Keratinocyte (primary cell): ENCODE measurements around the gene ASB10. TPM values are rescaled to one million over a fixed set of nuclear protein-coding genes. Genes with fewer than 3 reads are reported as not detected.

Experiments
- DNase-seq: peaks from one replicate; pipeline ENCODE4 v3.0.0-alpha.2; 2011; ENCODE audit warnings: low read depth, missing footprints, low spot score
- FAIRE-seq: peaks from 2 replicates; lab custom pipeline; 2011; peaks lifted over from hg19 to GRCh38; lab: Jason Lieb, UNC
- H2AFZ ChIP-seq: 2 replicates; pipeline ENCODE4 v1.6.0; 2012; ENCODE audit warnings: low read length, control low read depth, inconsistent platforms; ENCODE audit not compliant: control insufficient read depth
- H3K27ac ChIP-seq: 2 replicates; pipeline ENCODE4 v1.5.1; 2011; ENCODE audit warnings: low read length; ENCODE audit not compliant: control insufficient read depth, insufficient read depth
- H3K27me3 ChIP-seq: 3 replicates; pipeline ENCODE4 v1.6.0; 2011; ENCODE audit warnings: low read length; ENCODE audit not compliant: control insufficient read depth, insufficient read depth; ENCODE audit errors: extremely low read depth
- H3K36me3 ChIP-seq, 2 experiments: 2 replicates in 1 of 2; 3 replicates in 1 of 2; pipeline ENCODE4 v1.5.1; 2011; ENCODE audit warnings: low read length in 2 of 2, mild to moderate bottlenecking in 1 of 2; ENCODE audit not compliant: control insufficient read depth in 2 of 2, insufficient read depth in 2 of 2; ENCODE audit errors: extremely low read depth in 1 of 2
- H3K4me1 ChIP-seq: 3 replicates; pipeline ENCODE4 v1.5.1; 2011; ENCODE audit warnings: low read length; ENCODE audit not compliant: control insufficient read depth, insufficient read depth; ENCODE audit errors: extremely low read depth
- H3K4me2 ChIP-seq: 3 replicates; pipeline ENCODE4 v1.6.0; 2011; ENCODE audit warnings: low read depth, low read length; ENCODE audit not compliant: control insufficient read depth, insufficient read depth; ENCODE audit errors: extremely low read depth
- H3K4me3 ChIP-seq, 3 experiments: fragments of 200-600 bp in 1 of 3; sonication (generic) in 1 of 3; 2 replicates in 2 of 3; 3 replicates in 1 of 3; pipeline ENCODE4 v1.5.1; 2011 to 2016; ENCODE audit warnings: low read length in 3 of 3, mild to moderate bottlenecking in 3 of 3, control low read depth in 2 of 3, inconsistent platforms in 1 of 3, low read depth in 1 of 3, mixed read lengths in 1 of 3, mixed run types in 1 of 3, moderate library complexity in 1 of 3; ENCODE audit not compliant: control insufficient read depth in 2 of 3, insufficient read depth in 2 of 3; ENCODE audit errors: extremely low read depth in 1 of 3
- H3K79me2 ChIP-seq: 2 replicates; pipeline ENCODE4 v1.6.0; 2012; ENCODE audit warnings: low read length; ENCODE audit not compliant: control insufficient read depth, insufficient read depth
- H3K9ac ChIP-seq: 3 replicates; pipeline ENCODE4 v1.6.0; 2011; ENCODE audit warnings: low read length; ENCODE audit not compliant: control insufficient read depth, insufficient read depth; ENCODE audit errors: extremely low read depth
- H3K9me1 ChIP-seq: 3 replicates; pipeline ENCODE4 v1.6.0; 2011; ENCODE audit warnings: low read length; ENCODE audit not compliant: control insufficient read depth, insufficient read depth; ENCODE audit errors: extremely low read depth
- H3K9me3 ChIP-seq: 2 replicates; pipeline ENCODE4 v1.5.1; 2012; ENCODE audit warnings: low read depth, low read length; ENCODE audit not compliant: control insufficient read depth
- H4K20me1 ChIP-seq: 3 replicates; pipeline ENCODE4 v1.6.0; 2011; ENCODE audit warnings: low read length; ENCODE audit not compliant: control insufficient read depth, insufficient read depth; ENCODE audit errors: extremely low read depth
- CTCF ChIP-seq, 3 experiments: IDR thresholded peaks in 1 of 3; conservative IDR thresholded peaks in 1 of 3; optimal IDR thresholded peaks in 1 of 3; 2 replicates in 2 of 3; 3 replicates in 1 of 3; pipeline versions ENCODE3 to v1.5.1; 2011; ENCODE audit warnings: low read length in 3 of 3, mild to moderate bottlenecking in 3 of 3, moderate library complexity in 2 of 3, control low read depth in 1 of 3, inconsistent platforms in 1 of 3; ENCODE audit not compliant: insufficient read depth in 2 of 3; ENCODE audit errors: extremely low read depth in 1 of 3
- EZH2 ChIP-seq: IDR thresholded peaks from one replicate; pipeline ENCODE4 v1.6.1; 2012; ENCODE audit warnings: inconsistent platforms, mild to moderate bottlenecking, low read length, moderate library complexity
- dilution Hi-C: fragments of 300-500 bp; cut with MboI; formaldehyde crosslinking; loops from one replicate; pipeline ENCODE4 v1.7.0; 2020; ENCODE audit warnings: low sequenced_read_pairs; ENCODE audit not compliant: extremely low pct_ligation_motif_present
- polyA plus RNA-seq, 5 experiments: library from polyadenylated mRNA; depleted of rRNA in 3 of 5; stranded (reverse) in 3 of 5; stranded (forward) in 1 of 5; unstranded in 1 of 5; fragments of >200 nt; gene quantifications; 1 replicate in 1 of 5; 2 replicates in 3 of 5; 3 replicates in 1 of 5; pipeline versions ENCODE4 v1.2.1 to v1.2.3, GENCODE V29; 2011 to 2012; ENCODE audit warnings: missing spikeins in 2 of 5, low read depth in 1 of 5, low replicate concordance in 1 of 5

Gene ASB10
- polyA plus RNA-seq, 1 donor (not counting 4 experiments of a cell fraction or from before 2014, with no cell fraction given) = not detected

DNA sequence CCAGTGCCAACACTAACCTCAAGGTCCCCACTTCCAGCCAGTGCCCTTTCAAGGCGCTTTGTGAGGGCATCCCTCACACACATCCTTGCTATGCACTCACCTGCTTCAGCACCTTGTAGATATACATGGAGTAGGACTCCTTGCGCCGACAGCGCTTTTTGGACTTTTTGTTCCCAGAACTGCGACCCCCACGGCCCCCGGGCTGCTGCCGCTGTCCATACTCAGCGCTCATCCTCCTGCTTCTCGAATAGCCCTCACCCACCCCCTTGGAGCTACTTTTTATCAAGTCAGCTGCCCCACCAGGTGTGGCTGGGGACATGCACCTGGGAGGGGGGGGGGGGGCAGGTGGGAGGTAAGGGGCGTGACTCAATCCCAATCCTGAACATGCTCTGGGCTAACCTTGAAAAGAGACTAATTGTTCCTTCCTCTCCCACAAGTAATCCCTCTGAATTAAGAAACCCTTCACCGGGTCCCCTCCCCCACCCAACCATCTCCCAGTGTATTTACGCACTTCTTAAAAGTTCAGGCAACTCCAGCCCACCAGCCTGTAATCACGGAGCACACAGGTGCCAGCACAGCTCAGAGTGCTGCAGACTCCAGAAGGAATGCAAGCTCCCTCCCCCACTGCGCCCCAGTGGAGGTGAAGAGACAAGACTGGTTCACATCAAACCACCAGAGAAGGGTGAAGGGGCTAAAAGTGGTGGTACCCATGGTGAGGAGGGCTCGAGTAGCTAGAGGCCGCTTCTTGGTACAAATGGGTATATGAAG, 23.2 kb upstream of the ASB10 start, which contains the start of gene H2BK1:
H2BK1 (minus strand) TSS at position 402 of the 768 bp plus-strand sequence; CDS start at position 232, 170 bp downstream.
- Histone ChIP-seq H3K9me3 (no peaks in the 10 kb centered on the region), H2AFZ (no peak within 1 kb of the TSS), H3K27ac (no peak within 1 kb of the TSS), H3K9me1 (peaks cover 2% of the 10 kb centered on the region), H3K9ac (no peak within 1 kb of the TSS), H3K4me2 (no peak within 1 kb of the TSS), H3K4me1 (no peaks in the 10 kb centered on the region), H4K20me1 (no peaks in the 10 kb centered on the region), H3K36me3 (peaks cover 14 to 16% of the 10 kb centered on the region in 2 experiments), H3K27me3 (peaks cover 12% of the 10 kb centered on the region), H3K79me2 (no peaks in the 10 kb centered on the region), H3K4me3 (no peak within 1 kb of the TSS)
- no peak for FAIRE-seq
- no peak for TF ChIP-seq CTCF (optimal IDR thresholded peaks at IDR 0.05 in 1 of 3, IDR thresholded peaks at IDR 0.05 in 1 of 3, conservative IDR thresholded peaks at IDR 0.05 in 1 of 3; ENCODE audit: extremely low read depth in 1 of 3, insufficient read depth in 2 of 3, low read length in 3 of 3)
- TF ChIP-seq EZH2 = no peak
- no peak for DNase-seq
- dilution Hi-C loops = no loop called here

DNA sequence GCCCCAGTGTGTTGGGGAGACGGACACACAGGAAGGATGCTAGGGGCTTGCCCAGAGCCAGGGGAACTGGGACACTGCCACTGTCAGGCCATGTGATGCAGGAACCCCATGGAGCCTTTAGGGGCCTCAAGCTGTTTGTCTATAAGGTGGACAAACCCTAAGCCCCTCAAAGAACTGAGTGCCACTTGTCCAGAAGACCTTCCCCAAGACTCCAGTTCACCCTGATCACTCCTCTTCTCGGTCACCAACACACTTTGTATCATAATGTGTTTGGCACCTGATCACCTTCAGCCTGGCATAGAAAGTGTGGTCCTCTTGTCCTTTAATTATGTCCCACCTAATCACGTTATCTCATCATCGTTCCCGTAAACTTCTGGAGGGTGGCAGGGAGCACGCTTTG, 22.5 kb upstream of the ASB10 start:
- dilution Hi-C loops = no loop called here
- no peak for DNase-seq

More for the DNA sequence above, 22.5 kb upstream of the ASB10 start:
- Histone ChIP-seq H3K9me3 (no peaks in the 10 kb centered on the region), H2AFZ (no peak overlapping the region), H3K27me3 (peaks cover 18% of the 10 kb centered on the region), H3K4me2 (no peak overlapping the region), H3K4me1 (no peaks in the 10 kb centered on the region), H3K79me2 (no peaks in the 10 kb centered on the region), H4K20me1 (no peaks in the 10 kb centered on the region), H3K36me3 (peaks cover 9 to 11% of the 10 kb centered on the region in 2 experiments), H3K9me1 (no peaks in the 10 kb centered on the region), H3K27ac (no peak overlapping the region), H3K9ac (no peak overlapping the region), H3K4me3 (no peak overlapping the region)
- no peak for TF ChIP-seq CTCF (optimal IDR thresholded peaks at IDR 0.05 in 1 of 3, IDR thresholded peaks at IDR 0.05 in 1 of 3, conservative IDR thresholded peaks at IDR 0.05 in 1 of 3; ENCODE audit: extremely low read depth in 1 of 3, insufficient read depth in 2 of 3, low read length in 3 of 3)
- TF ChIP-seq EZH2 = no peak
- no peak for FAIRE-seq
